ENCODE results near the gene RNF183. TPM values are rescaled to one million over a fixed set of nuclear protein-coding genes. Genes with fewer than 3 reads are reported as not detected.

Gene RNF183
- total RNA-seq, 1 experiment from 2014 or later, result 1.5 TPM

Other genes starting within 250 kb of the RNF183 start
- not detected in 2 replicates for gene ZFP37, start 246.7 kb downstream of the RNF183 start, total RNA-seq (2022)
- 4.7 and 5.1 TPM in 2 replicates for gene SLC31A2, start 152.4 kb downstream of the RNF183 start, total RNA-seq (2022)
- gene FKBP15, start 82.1 kb downstream of the RNF183 start, total RNA-seq (2022), result 20.1 TPM in 2 replicates
- 57.8 and 64.9 TPM in 2 replicates for gene SLC31A1, start 81.8 kb downstream of the RNF183 start, total RNA-seq (2022)
- 27.3 and 29.3 TPM in 2 replicates for gene CDC26, start 27.8 kb downstream of the RNF183 start, total RNA-seq (2022)
- gene PRPF4, start 27.7 kb downstream of the RNF183 start, total RNA-seq (2022), result 37.5 and 38.6 TPM in 2 replicates
- 1.9 and 2.3 TPM in 2 replicates for gene WDR31, start 36.9 kb upstream of the RNF183 start, total RNA-seq (2022)
- 14.5 and 14.7 TPM in 2 replicates for gene BSPRY, start 46.2 kb upstream of the RNF183 start, total RNA-seq (2022)
- 60.9 and 64.9 TPM in 2 replicates for gene HDHD3, start 73.6 kb upstream of the RNF183 start, total RNA-seq (2022)
- 43.6 and 48.8 TPM in 2 replicates for gene ALAD, start 97.9 kb upstream of the RNF183 start, total RNA-seq (2022)
- 48.8 and 57.2 TPM in 2 replicates for gene POLE3, start 107.3 kb upstream of the RNF183 start, total RNA-seq (2022)
- 1.1 and 1.9 TPM in 2 replicates for gene C9orf43, start 107.4 kb upstream of the RNF183 start, total RNA-seq (2022)
- gene RGS3, start 160.4 kb upstream of the RNF183 start, total RNA-seq (2022), result 70.8 and 71.1 TPM in 2 replicates